ENCODE data around the gene ASAP3.

DNA sequence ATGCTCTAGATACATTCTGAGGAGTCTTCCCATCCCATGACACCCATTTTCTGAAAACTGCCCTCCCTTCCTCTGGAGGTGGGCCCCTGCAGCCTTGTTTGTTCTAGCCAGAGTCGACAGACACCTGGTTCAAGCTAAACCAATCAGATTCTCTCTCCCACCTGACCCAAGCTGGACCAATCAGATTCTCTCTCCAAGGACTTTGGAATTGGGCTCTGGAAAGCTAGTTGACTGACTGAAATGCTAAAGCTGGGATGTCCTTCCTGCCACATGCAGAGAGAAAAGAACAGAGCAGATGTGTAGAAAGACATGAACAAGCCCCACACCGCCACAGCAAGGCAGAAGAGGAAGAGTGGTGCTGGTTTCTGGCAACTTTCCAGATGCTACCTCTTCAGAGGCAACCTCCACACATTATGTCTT is 24.6 kb downstream of the ASAP3 start:
- TF ChIP-seq TAF1 (IDR thresholded peaks at IDR 0.05; ENCODE audit: borderline replicate concordance, insufficient read depth, low read length) (no peak), SIN3A (IDR thresholded peaks at IDR 0.05; ENCODE audit: borderline replicate concordance, insufficient read depth, low read length) (no peak), POLR2AphosphoS5 (IDR thresholded peaks at IDR 0.05; ENCODE audit: low read depth, low read length) (no peak), FOXP2 (optimal IDR thresholded peaks at IDR 0.05; ENCODE audit: borderline replicate concordance, extremely low read depth, extremely low read length, insufficient read depth) (no peak)
- TF ChIP-seq, protein P1, sequence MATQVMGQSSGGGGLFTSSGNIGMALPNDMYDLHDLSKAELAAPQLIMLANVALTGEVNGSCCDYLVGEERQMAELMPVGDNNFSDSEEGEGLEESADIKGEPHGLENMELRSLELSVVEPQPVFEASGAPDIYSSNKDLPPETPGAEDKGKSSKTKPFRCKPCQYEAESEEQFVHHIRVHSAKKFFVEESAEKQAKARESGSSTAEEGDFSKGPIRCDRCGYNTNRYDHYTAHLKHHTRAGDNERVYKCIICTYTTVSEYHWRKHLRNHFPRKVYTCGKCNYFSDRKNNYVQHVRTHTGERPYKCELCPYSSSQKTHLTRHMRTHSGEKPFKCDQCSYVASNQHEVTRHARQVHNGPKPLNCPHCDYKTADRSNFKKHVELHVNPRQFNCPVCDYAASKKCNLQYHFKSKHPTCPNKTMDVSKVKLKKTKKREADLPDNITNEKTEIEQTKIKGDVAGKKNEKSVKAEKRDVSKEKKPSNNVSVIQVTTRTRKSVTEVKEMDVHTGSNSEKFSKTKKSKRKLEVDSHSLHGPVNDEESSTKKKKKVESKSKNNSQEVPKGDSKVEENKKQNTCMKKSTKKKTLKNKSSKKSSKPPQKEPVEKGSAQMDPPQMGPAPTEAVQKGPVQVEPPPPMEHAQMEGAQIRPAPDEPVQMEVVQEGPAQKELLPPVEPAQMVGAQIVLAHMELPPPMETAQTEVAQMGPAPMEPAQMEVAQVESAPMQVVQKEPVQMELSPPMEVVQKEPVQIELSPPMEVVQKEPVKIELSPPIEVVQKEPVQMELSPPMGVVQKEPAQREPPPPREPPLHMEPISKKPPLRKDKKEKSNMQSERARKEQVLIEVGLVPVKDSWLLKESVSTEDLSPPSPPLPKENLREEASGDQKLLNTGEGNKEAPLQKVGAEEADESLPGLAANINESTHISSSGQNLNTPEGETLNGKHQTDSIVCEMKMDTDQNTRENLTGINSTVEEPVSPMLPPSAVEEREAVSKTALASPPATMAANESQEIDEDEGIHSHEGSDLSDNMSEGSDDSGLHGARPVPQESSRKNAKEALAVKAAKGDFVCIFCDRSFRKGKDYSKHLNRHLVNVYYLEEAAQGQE (IDR thresholded peaks at IDR 0.05; ENCODE audit: insufficient read depth in 1 of 2, low read depth in 2 of 2, low read length in 2 of 2), result no peak
